HepG2 (cell line): ENCODE data around the gene PAK6. TPM values are rescaled to one million over a fixed set of nuclear protein-coding genes. Genes with fewer than 3 reads are reported as not detected.

Experiments
- CSRNP2 ChIP-seq: sonication (generic); formaldehyde crosslinking; conservative IDR thresholded peaks from 2 replicates; pipeline ENCODE4 v1.8.0; 2022; ENCODE audit warnings: low read depth, missing genetic modification reagents
- CTCF ChIP-seq: sonication (generic); formaldehyde crosslinking; IDR thresholded peaks from 2 replicates; pipeline ENCODE4 v1.5.0; 2020; ENCODE audit warnings: mild to moderate bottlenecking, missing genetic modification reagents, moderate library complexity
- E2F5 ChIP-seq: sonication (generic); formaldehyde crosslinking; conservative IDR thresholded peaks from 2 replicates; pipeline ENCODE4 v1.4.0; 2020; ENCODE audit warnings: missing genetic modification reagents
- HOXD1 ChIP-seq: sonication (generic); formaldehyde crosslinking; IDR thresholded peaks from 2 replicates; pipeline ENCODE4 v1.5.0; 2020; ENCODE audit warnings: missing genetic modification reagents
- MTA3 ChIP-seq: sonication (generic); formaldehyde crosslinking; IDR thresholded peaks from 2 replicates; pipeline ENCODE4 v1.4.0; 2020; ENCODE audit warnings: missing genetic modification reagents
- MYNN ChIP-seq: sonication (generic); formaldehyde crosslinking; IDR thresholded peaks from 2 replicates; pipeline ENCODE4 v1.4.0; 2020; ENCODE audit warnings: mild to moderate bottlenecking, low read depth, missing genetic modification reagents
- MYPOP ChIP-seq: sonication (generic); formaldehyde crosslinking; IDR thresholded peaks from 2 replicates; pipeline ENCODE4 v1.8.1; 2023; ENCODE audit warnings: mild to moderate bottlenecking, moderate library complexity, missing genetic modification reagents
- PAF1 ChIP-seq: IDR thresholded peaks from 2 replicates; pipeline ENCODE4 v1.6.1; 2016; ENCODE audit warnings: missing genetic modification reagents, missing compliant biosample characterization
- PAWR ChIP-seq: sonication (generic); formaldehyde crosslinking; IDR thresholded peaks from 2 replicates; pipeline ENCODE4 v1.4.0; 2020; ENCODE audit warnings: missing genetic modification reagents, mild to moderate bottlenecking, borderline replicate concordance
- PBX3 ChIP-seq: sonication (generic); formaldehyde crosslinking; IDR thresholded peaks from 2 replicates; pipeline ENCODE4 v1.8.1; 2023; ENCODE audit warnings: missing genetic modification reagents, inconsistent platforms, borderline replicate concordance
- PREB ChIP-seq: sonication (generic); formaldehyde crosslinking; IDR thresholded peaks from 2 replicates; pipeline ENCODE4 v1.4.0; 2020; ENCODE audit warnings: missing genetic modification reagents
- RAD21 ChIP-seq: fragments of 450-650 bp; formaldehyde crosslinking; IDR thresholded peaks from 2 replicates; pipeline ENCODE4 v1.5.0; 2020; ENCODE audit warnings: mild to moderate bottlenecking
- SRSF1 ChIP-seq: fragments of 200-400 bp; formaldehyde crosslinking; optimal IDR thresholded peaks from 2 replicates; pipeline ENCODE3; 2017; ENCODE audit warnings: mild to moderate bottlenecking, low read depth, low read length, moderate library complexity
- TEAD2 ChIP-seq: sonication (generic); formaldehyde crosslinking; IDR thresholded peaks from 2 replicates; pipeline ENCODE4 v1.9.0; 2021; ENCODE audit warnings: missing genetic modification reagents
- TOE1 ChIP-seq: sonication (generic); formaldehyde crosslinking; IDR thresholded peaks from 2 replicates; pipeline ENCODE4 v1.4.0; 2020; ENCODE audit warnings: mild to moderate bottlenecking, missing genetic modification reagents
- TRAFD1 ChIP-seq: sonication (generic); formaldehyde crosslinking; IDR thresholded peaks from 2 replicates; pipeline ENCODE4 v1.5.1; 2020; ENCODE audit warnings: missing genetic modification reagents, mild to moderate bottlenecking, borderline replicate concordance
- ZKSCAN1 ChIP-seq: fragments of 150-350 bp; IDR thresholded peaks from 2 replicates; pipeline ENCODE4 v1.6.1; 2014; ENCODE audit warnings: low read length
- ZKSCAN5 ChIP-seq: sonication (generic); formaldehyde crosslinking; IDR thresholded peaks from 2 replicates; pipeline ENCODE4 v1.5.1; 2020; ENCODE audit warnings: mild to moderate bottlenecking, missing genetic modification reagents
- ZNF296 ChIP-seq: sonication (generic); formaldehyde crosslinking; conservative IDR thresholded peaks from 2 replicates; pipeline ENCODE4 v1.5.0; 2020; ENCODE audit warnings: mild to moderate bottlenecking, missing genetic modification reagents
- ZNF335 ChIP-seq: sonication (generic); formaldehyde crosslinking; IDR thresholded peaks from 2 replicates; pipeline ENCODE4 v1.4.0; 2020; ENCODE audit warnings: missing genetic modification reagents
- ZNF629 ChIP-seq: sonication (generic); formaldehyde crosslinking; conservative IDR thresholded peaks from 2 replicates; pipeline ENCODE4 v1.5.0; 2020; ENCODE audit warnings: missing genetic modification reagents
- polyA plus RNA-seq, 8 experiments: library from polyadenylated mRNA; depleted of rRNA in 3 of 8; stranded (reverse) in 7 of 8; unstranded in 1 of 8; fragments of >200 nt; fragmentation: Illumina TruSeq in 4 of 8; extraction: Trizol in 4 of 8; gene quantifications; 2 replicates each; pipeline versions ENCODE4 v1.2.1 to v1.2.3, GENCODE V29; 2011 to 2016; ENCODE audit warnings: low read depth in 4 of 8, missing spikeins in 1 of 8, mixed read lengths in 1 of 8; ENCODE audit not compliant: insufficient read depth in 1 of 8
- total RNA-seq, 5 experiments: library from RNA; depleted of rRNA; stranded (reverse); fragments of >200 nt; fragmentation: Illumina TruSeq; extraction: Trizol; gene quantifications; 2 replicates each; pipeline ENCODE4 v1.2.3, GENCODE V29; 2016; ENCODE audit warnings: low read depth in 1 of 5

PAK6 gene
- total and polyA plus RNA-seq, 2 of the 13 experiments (the other 11 are each of a cell fraction or from before 2014, with no cell fraction given), result 0.07 TPM; not detected in 1

GRCh38 chr15:40279437-40280141, 40.7 kb downstream of the PAK6 start (continued):
- peak; percentile 48; the same call in 1 of the 2 replicates for TF ChIP-seq MYPOP (CRISPR knock-in tag)
- no peak for TF ChIP-seq PAF1 (CRISPR knock-in tag)
- TF ChIP-seq HOXD1 (CRISPR knock-in tag), result no peak
- TF ChIP-seq MYNN (CRISPR knock-in tag), result no peak
- no peak for TF ChIP-seq CSRNP2
- TF ChIP-seq TOE1 (CRISPR knock-in tag), result no peak
- no peak for TF ChIP-seq ZNF629 (CRISPR knock-in tag)
- 0 out of 2 replicates have a peak, but pooled peaks have one; percentile 22 for TF ChIP-seq E2F5 (CRISPR knock-in tag)
- TF ChIP-seq TRAFD1 (CRISPR knock-in tag), result no peak
- no peak for TF ChIP-seq TEAD2 (CRISPR knock-in tag)
- peak; percentile 96 for TF ChIP-seq CTCF
- TF ChIP-seq PREB (CRISPR knock-in tag), result no peak
- TF ChIP-seq MTA3, result no peak
- no peak for TF ChIP-seq ZNF335 (CRISPR knock-in tag)
- no peak for TF ChIP-seq ZNF296 (CRISPR knock-in tag)
- no peak for TF ChIP-seq ZKSCAN5 (CRISPR knock-in tag)
- TF ChIP-seq SRSF1, result no peak
- no peak for TF ChIP-seq PAWR
- no peak for TF ChIP-seq PBX3 (CRISPR knock-in tag)
- peak; percentile 82 for TF ChIP-seq RAD21 (CRISPR knock-in tag)
- no peak for TF ChIP-seq ZKSCAN1
